ENCODE results near the gene CEP350. TPM values are rescaled to one million over a fixed set of nuclear protein-coding genes. Genes with fewer than 3 reads are reported as not detected.

The CEP350 gene
- total and polyA plus RNA-seq, 10 of the 15 experiments (the other 5 are each of a cell fraction or from before 2014, with no cell fraction given) = 5.2 to 46.0 (median 23.1) TPM

GRCh38 chr1:179937668-179938254 is 16.8 kb upstream of the CEP350 start:
- Histone ChIP-seq H3K79me2 (ENCODE audit: control insufficient read depth, insufficient read depth, low read length) (no peaks in the 10 kb centered on the region), H3K4me3 (no peak overlapping the region), H3K9ac (ENCODE audit: control insufficient read depth, insufficient read depth, low read length) (no peak overlapping the region), H3K4me2 (ENCODE audit: control insufficient read depth, insufficient read depth) (no peak overlapping the region), H3K9me3 (replicated peaks; ENCODE audit: control insufficient read depth, insufficient read depth, low read length) (no peaks in the 10 kb centered on the region), H3K27me3 (replicated peaks in 1 of 2; ENCODE audit: control insufficient read depth in 2 of 2, insufficient read depth in 2 of 2, low read length in 1 of 2) (no peaks in the 10 kb centered on the region), H3K36me3 (ENCODE audit: control insufficient read depth in 2 of 2, insufficient read depth in 2 of 2, low read length in 1 of 2) (no peaks in the 10 kb centered on the region), H3K4me1 (ENCODE audit: control insufficient read depth, insufficient read depth, low read length) (no peaks in the 10 kb centered on the region), H3K27ac (ENCODE audit: control insufficient read depth, insufficient read depth) (no peak overlapping the region; the same call in 1 of the 2 replicates), H4K20me1 (ENCODE audit: control insufficient read depth, insufficient read depth) (no peaks in the 10 kb centered on the region), H2AFZ (ENCODE audit: control insufficient read depth, low read depth, low read length) (no peak overlapping the region)
- ChIA-PET RAD21 (ENCODE audit: unreplicated experiment) (no interaction called here), SMC1A (ENCODE audit: uncharacterized antibody, unreplicated experiment) (interaction anchor here (0.7 to 1.4 kb wide), 4 partner anchors 14 to 38 kb away, joined by 3 to 4 read pairs (median 3); partner anchors contain the start of gene CEP350), POLR2A (interaction anchor here (1.0 to 1.7 kb wide), 4 partner anchors 13 to 77 kb away, joined by 3 to 9 read pairs (median 4); partner anchors contain the start of gene CEP350), CTCF (interaction anchor here (0.7 to 1.9 kb wide), 4 partner anchors 12 to 128 kb away, joined by 3 to 5 read pairs (median 4); no protein-coding TSS in a partner anchor)
- intact Hi-C loops (cut with micrococcal nuclease; ENCODE audit: unreplicated experiment) = no loop called here
- TF ChIP-seq YBX1 (IDR thresholded peaks at IDR 0.05) = no peak
- no peak for TF ChIP-seq PAX8 (IDR thresholded peaks at IDR 0.05)
- TF ChIP-seq TARDBP (IDR thresholded peaks at IDR 0.05; ENCODE audit: borderline replicate concordance) = no peak
- TF ChIP-seq RFX5 (IDR thresholded peaks at IDR 0.05; ENCODE audit: low read depth, low read length) = no peak
- TF ChIP-seq GATAD2B (conservative IDR thresholded peaks at IDR 0.05; ENCODE audit: low read depth) = no peak
- TF ChIP-seq, protein P1, sequence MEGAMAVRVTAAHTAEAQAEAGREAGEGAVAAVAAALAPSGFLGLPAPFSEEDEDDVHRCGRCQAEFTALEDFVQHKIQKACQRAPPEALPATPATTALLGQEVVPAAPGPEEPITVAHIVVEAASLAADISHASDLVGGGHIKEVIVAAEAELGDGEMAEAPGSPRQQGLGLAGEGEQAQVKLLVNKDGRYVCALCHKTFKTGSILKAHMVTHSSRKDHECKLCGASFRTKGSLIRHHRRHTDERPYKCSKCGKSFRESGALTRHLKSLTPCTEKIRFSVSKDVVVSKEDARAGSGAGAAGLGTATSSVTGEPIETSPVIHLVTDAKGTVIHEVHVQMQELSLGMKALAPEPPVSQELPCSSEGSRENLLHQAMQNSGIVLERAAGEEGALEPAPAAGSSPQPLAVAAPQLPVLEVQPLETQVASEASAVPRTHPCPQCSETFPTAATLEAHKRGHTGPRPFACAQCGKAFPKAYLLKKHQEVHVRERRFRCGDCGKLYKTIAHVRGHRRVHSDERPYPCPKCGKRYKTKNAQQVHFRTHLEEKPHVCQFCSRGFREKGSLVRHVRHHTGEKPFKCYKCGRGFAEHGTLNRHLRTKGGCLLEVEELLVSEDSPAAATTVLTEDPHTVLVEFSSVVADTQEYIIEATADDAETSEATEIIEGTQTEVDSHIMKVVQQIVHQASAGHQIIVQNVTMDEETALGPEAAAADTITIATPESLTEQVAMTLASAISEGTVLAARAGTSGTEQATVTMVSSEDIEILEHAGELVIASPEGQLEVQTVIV (IDR thresholded peaks at IDR 0.05; ENCODE audit: borderline replicate concordance, partially characterized antibody) = no peak
- no peak for TF ChIP-seq NFYB (IDR thresholded peaks at IDR 0.05; ENCODE audit: insufficient read depth, low read depth, low read length)
- TF ChIP-seq JUNB (IDR thresholded peaks at IDR 0.05) = no peak
- TF ChIP-seq NBN (IDR thresholded peaks at IDR 0.05) = no peak
- no peak for TF ChIP-seq WRNIP1 (IDR thresholded peaks at IDR 0.05; ENCODE audit: borderline replicate concordance, low read depth, low read length)
- no peak for TF ChIP-seq CREM (IDR thresholded peaks at IDR 0.05; ENCODE audit: low read depth)
- TF ChIP-seq CHD1 (IDR thresholded peaks at IDR 0.05; ENCODE audit: low read depth, low read length) = no peak
- no peak for TF ChIP-seq CHD4 (IDR thresholded peaks at IDR 0.05)
- no peak for TF ChIP-seq CBX3 (IDR thresholded peaks at IDR 0.05; ENCODE audit: borderline replicate concordance, low read depth)
- TF ChIP-seq POU2F2 (IDR thresholded peaks at IDR 0.05; ENCODE audit: borderline replicate concordance, low read depth, low read length) = no peak
- no peak for TF ChIP-seq CHD2 (IDR thresholded peaks at IDR 0.05; ENCODE audit: borderline replicate concordance, low read depth, low read length)
- TF ChIP-seq TAF1 (IDR thresholded peaks at IDR 0.05; ENCODE audit: borderline replicate concordance, low read depth, low read length) = no peak
- no peak for ATAC-seq
- no TSS peak for BruUV-seq (replicated peaks)
- in situ Hi-C loops (cut with MboI) = no loop called here
- DNase-seq (ENCODE audit: low read depth, low spot score) = no peak
- no peak for FAIRE-seq

Measured in GM12878 (cell line).